HepG2 (cell line): ENCODE results near the gene LARP4. TPM values are rescaled to one million over a fixed set of nuclear protein-coding genes. Genes with fewer than 3 reads are reported as not detected.

Source experiments
- BORCS8-MEF2B ChIP-seq: sonication (generic); formaldehyde crosslinking; IDR thresholded peaks from 2 replicates; pipeline ENCODE4 v1.8.0; 2022; ENCODE audit warnings: mild to moderate bottlenecking, missing genetic modification reagents
- FLYWCH1 ChIP-seq: sonication (generic); formaldehyde crosslinking; IDR thresholded peaks from 2 replicates; pipeline ENCODE4 v1.8.1; 2023; ENCODE audit warnings: mild to moderate bottlenecking, missing genetic modification reagents
- GATA4 ChIP-seq: sonication (generic); IDR thresholded peaks from 2 replicates; pipeline ENCODE4 v1.6.1; 2016; ENCODE audit warnings: antibody characterized with exemption, low read depth, borderline replicate concordance
- GZF1 ChIP-seq: sonication (generic); formaldehyde crosslinking; IDR thresholded peaks from 2 replicates; pipeline ENCODE4 v1.5.1; 2020; ENCODE audit warnings: mild to moderate bottlenecking, missing genetic modification reagents
- MAZ ChIP-seq, 2 experiments: sonication (generic) in 1 of 2; formaldehyde crosslinking in 1 of 2; IDR thresholded peaks; 2 replicates each; pipeline versions ENCODE4 v1.5.0 to v1.6.1; 2012 to 2020; ENCODE audit warnings: low read depth in 2 of 2, mild to moderate bottlenecking in 2 of 2, borderline replicate concordance in 1 of 2, improper control_type of control experiment in 1 of 2, low read length in 1 of 2, missing genetic modification reagents in 1 of 2, moderate library complexity in 1 of 2
- NR2F1 ChIP-seq, 2 experiments: fragments of 450-650 bp in 1 of 2; formaldehyde crosslinking in 1 of 2; IDR thresholded peaks; 2 replicates each; pipeline versions ENCODE4 v1.5.0 to v1.6.1; 2016 to 2020; ENCODE audit warnings: mild to moderate bottlenecking in 1 of 2, missing compliant biosample characterization in 1 of 2, missing genetic modification reagents in 1 of 2, moderate library complexity in 1 of 2
- POGZ ChIP-seq: sonication (generic); formaldehyde crosslinking; IDR thresholded peaks from 2 replicates; pipeline ENCODE4 v1.4.0; 2020; ENCODE audit warnings: mild to moderate bottlenecking, missing genetic modification reagents
- POLR2AphosphoS5 ChIP-seq: IDR thresholded peaks from 2 replicates; pipeline ENCODE4 v1.6.1; 2012; ENCODE audit warnings: low read depth, low read length
- SRY ChIP-seq: sonication (generic); formaldehyde crosslinking; IDR thresholded peaks from 2 replicates; pipeline ENCODE4 v1.8.0; 2022; ENCODE audit warnings: mild to moderate bottlenecking, missing genetic modification reagents
- TAF15 ChIP-seq: fragments of 200-400 bp; formaldehyde crosslinking; IDR thresholded peaks from one replicate; pipeline ENCODE4 v1.6.1; 2018; ENCODE audit warnings: mild to moderate bottlenecking, low read depth, low read length; ENCODE audit not compliant: poor library complexity, severe bottlenecking
- TBP ChIP-seq: sonication (generic); formaldehyde crosslinking; IDR thresholded peaks from 2 replicates; pipeline ENCODE4 v1.5.0; 2020; ENCODE audit warnings: missing genetic modification reagents
- TBX3 ChIP-seq: fragments of 450-650 bp; IDR thresholded peaks from 2 replicates; pipeline ENCODE4 v1.6.1; 2017; ENCODE audit warnings: antibody characterized with exemption, mild to moderate bottlenecking, inconsistent platforms, borderline replicate concordance
- ZBTB46 ChIP-seq: sonication (generic); formaldehyde crosslinking; IDR thresholded peaks from 2 replicates; pipeline ENCODE4 v1.4.0; 2020; ENCODE audit warnings: mild to moderate bottlenecking, missing genetic modification reagents, borderline replicate concordance
- ZFYVE20 ChIP-seq: sonication (generic); formaldehyde crosslinking; IDR thresholded peaks from 2 replicates; pipeline ENCODE4 v1.8.0; 2023; ENCODE audit warnings: low read depth, mild to moderate bottlenecking, moderate library complexity, missing genetic modification reagents, borderline replicate concordance
- ZMYM2 ChIP-seq: sonication (generic); formaldehyde crosslinking; IDR thresholded peaks from 2 replicates; pipeline ENCODE4 v1.8.0; 2022; ENCODE audit warnings: mild to moderate bottlenecking, missing genetic modification reagents
- ZNF101 ChIP-seq: sonication (generic); formaldehyde crosslinking; IDR thresholded peaks from 2 replicates; pipeline ENCODE4 v1.4.0; 2020; ENCODE audit warnings: mild to moderate bottlenecking, low read depth, missing genetic modification reagents, borderline replicate concordance
- ZNF446 ChIP-seq: sonication (generic); formaldehyde crosslinking; IDR thresholded peaks from 2 replicates; pipeline ENCODE4 v1.5.0; 2020; ENCODE audit warnings: mild to moderate bottlenecking, missing genetic modification reagents
- ZNF552 ChIP-seq: sonication (generic); formaldehyde crosslinking; IDR thresholded peaks from 2 replicates; pipeline ENCODE4 v1.9.0; 2022; ENCODE audit warnings: missing genetic modification reagents, mild to moderate bottlenecking, borderline replicate concordance
- ZNF619 ChIP-seq: sonication (generic); formaldehyde crosslinking; IDR thresholded peaks from 2 replicates; pipeline ENCODE4 v1.4.0; 2020; ENCODE audit warnings: mild to moderate bottlenecking, missing genetic modification reagents
- ZNF660 ChIP-seq: sonication (generic); formaldehyde crosslinking; IDR thresholded peaks from 2 replicates; pipeline ENCODE4 v1.5.1; 2020; ENCODE audit warnings: mild to moderate bottlenecking, low read depth, missing genetic modification reagents, borderline replicate concordance
- ZNF747 ChIP-seq: sonication (generic); formaldehyde crosslinking; IDR thresholded peaks from 2 replicates; pipeline ENCODE4 v1.8.1; 2023; ENCODE audit warnings: missing genetic modification reagents, mild to moderate bottlenecking, borderline replicate concordance
- ZNF772 ChIP-seq: sonication (generic); formaldehyde crosslinking; IDR thresholded peaks from 2 replicates; pipeline ENCODE4 v1.5.0; 2020; ENCODE audit warnings: mild to moderate bottlenecking, missing genetic modification reagents
- ZNF792 ChIP-seq: IDR thresholded peaks from 2 replicates; pipeline ENCODE4 v1.6.1; 2016
- ZNF878 ChIP-seq: sonication (generic); formaldehyde crosslinking; IDR thresholded peaks from 2 replicates; pipeline ENCODE4 v1.8.1; 2023; ENCODE audit warnings: mild to moderate bottlenecking, missing genetic modification reagents, moderate library complexity
- ZNF883 ChIP-seq: sonication (generic); formaldehyde crosslinking; IDR thresholded peaks from 2 replicates; pipeline ENCODE4 v1.5.1; 2020; ENCODE audit warnings: mild to moderate bottlenecking, missing genetic modification reagents; ENCODE audit errors: not compliant biosample characterization
- polyA plus RNA-seq, 8 experiments: library from polyadenylated mRNA; depleted of rRNA in 3 of 8; stranded (reverse) in 7 of 8; unstranded in 1 of 8; fragments of >200 nt; fragmentation: Illumina TruSeq in 4 of 8; extraction: Trizol in 4 of 8; gene quantifications; 2 replicates each; pipeline versions ENCODE4 v1.2.1 to v1.2.3, GENCODE V29; 2011 to 2016; ENCODE audit warnings: low read depth in 4 of 8, missing spikeins in 1 of 8, mixed read lengths in 1 of 8; ENCODE audit not compliant: insufficient read depth in 1 of 8
- total RNA-seq, 5 experiments: library from RNA; depleted of rRNA; stranded (reverse); fragments of >200 nt; fragmentation: Illumina TruSeq; extraction: Trizol; gene quantifications; 2 replicates each; pipeline ENCODE4 v1.2.3, GENCODE V29; 2016; ENCODE audit warnings: low read depth in 1 of 5
- TF ChIP-seq, protein P1 (sequence below): sonication (generic); formaldehyde crosslinking; conservative IDR thresholded peaks from 2 replicates; pipeline ENCODE4 v1.8.0; 2022; ENCODE audit warnings: low read depth, missing genetic modification reagents

LARP4 gene
- total and polyA plus RNA-seq, 2 of the 13 experiments (the other 11 are each of a cell fraction or from before 2014, with no cell fraction given): 16.4 to 42.7 TPM

GRCh38 chr12:50400638-50401499 lies at the start of gene LARP4 (continued):
- TF ChIP-seq ZBTB46 (CRISPR knock-in tag) (no peak), TAF15 (no peak), ZNF883 (CRISPR knock-in tag) (peak; percentile 91), POGZ (CRISPR knock-in tag) (peak; percentile 76), TBP (CRISPR knock-in tag) (no peak), NR2F1 (CRISPR knock-in tag; IDR thresholded peaks at IDR 0.05) (no peak), GZF1 (CRISPR knock-in tag) (0 out of 2 replicates have a peak, but pooled peaks have one; percentile 49), SRY (CRISPR knock-in tag) (no peak; the same call in 1 of the 2 replicates), ZNF747 (CRISPR knock-in tag) (no peak; the same call in 1 of the 2 replicates), ZNF446 (CRISPR knock-in tag) (0 out of 2 replicates have a peak, but pooled peaks have one; percentile 26), ZNF772 (CRISPR knock-in tag) (0 out of 2 replicates have a peak, but pooled peaks have one; percentile 76), GATA4 (0 out of 2 replicates have a peak, but pooled peaks have one; percentile 41), ZNF101 (no peak), ZNF878 (CRISPR knock-in tag) (peak; percentile 82; the same call in 1 of the 2 replicates), FLYWCH1 (CRISPR knock-in tag) (no peak), ZNF552 (CRISPR knock-in tag) (0 out of 2 replicates have a peak, but pooled peaks have one; percentile 45), ZFYVE20 (CRISPR knock-in tag) (no peak), MAZ (IDR thresholded peaks at IDR 0.05; ENCODE audit: borderline replicate concordance, low read depth, low read length) (no peak; the same call in 1 of the 2 replicates), MAZ (CRISPR knock-in tag; IDR thresholded peaks at IDR 0.05; ENCODE audit: low read depth) (peak; percentile 89), ZNF660 (CRISPR knock-in tag) (no peak), ZNF619 (CRISPR knock-in tag) (peak; percentile 57; the same call in 1 of the 2 replicates), ZMYM2 (peak; percentile 57; the same call in 1 of the 2 replicates), TBX3 (no peak), BORCS8-MEF2B (no peak), ZNF792 (CRISPR knock-in tag) (peak; percentile 57; the same call in 1 of the 2 replicates), POLR2AphosphoS5 (peak; percentile 93)
- TF ChIP-seq, protein P1, sequence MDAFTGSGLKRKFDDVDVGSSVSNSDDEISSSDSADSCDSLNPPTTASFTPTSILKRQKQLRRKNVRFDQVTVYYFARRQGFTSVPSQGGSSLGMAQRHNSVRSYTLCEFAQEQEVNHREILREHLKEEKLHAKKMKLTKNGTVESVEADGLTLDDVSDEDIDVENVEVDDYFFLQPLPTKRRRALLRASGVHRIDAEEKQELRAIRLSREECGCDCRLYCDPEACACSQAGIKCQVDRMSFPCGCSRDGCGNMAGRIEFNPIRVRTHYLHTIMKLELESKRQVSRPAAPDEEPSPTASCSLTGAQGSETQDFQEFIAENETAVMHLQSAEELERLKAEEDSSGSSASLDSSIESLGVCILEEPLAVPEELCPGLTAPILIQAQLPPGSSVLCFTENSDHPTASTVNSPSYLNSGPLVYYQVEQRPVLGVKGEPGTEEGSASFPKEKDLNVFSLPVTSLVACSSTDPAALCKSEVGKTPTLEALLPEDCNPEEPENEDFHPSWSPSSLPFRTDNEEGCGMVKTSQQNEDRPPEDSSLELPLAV (CRISPR knock-in tag): no peak
